ENCODE results near the gene GLG1. TPM values are rescaled to one million over a fixed set of nuclear protein-coding genes. Genes with fewer than 3 reads are reported as not detected.

Gene GLG1
- total RNA-seq, 1 experiment from 2014 or later = 135 TPM

DNA sequence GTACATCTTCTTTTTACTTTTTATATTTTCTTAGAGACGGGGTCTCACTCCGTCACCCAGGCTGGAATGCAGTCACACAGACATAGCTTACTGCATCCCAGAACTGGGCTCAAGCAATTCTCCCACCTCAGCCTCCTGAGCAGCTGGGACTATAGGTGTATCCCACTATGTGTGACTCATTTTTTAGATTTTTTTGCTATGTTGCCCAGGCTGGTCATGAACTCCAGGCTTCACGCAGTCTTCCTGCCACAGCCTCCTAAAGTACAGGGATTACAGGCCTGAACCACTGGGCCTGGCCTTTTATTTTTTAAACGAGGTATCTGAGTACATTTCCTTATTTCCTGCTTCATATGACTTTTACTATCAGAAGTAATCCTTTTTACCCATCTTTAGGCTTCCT lies 48.0 kb downstream of the GLG1 start:
- no peaks in the 10 kb centered on the region for H3K9me3 ChIP-seq (ENCODE audit: control insufficient read depth, low read depth, low read length)
- no peak for DNase-seq
- H4K5ac ChIP-seq (ENCODE audit: insufficient read length, low read depth, low read length) = no peak overlapping the region
- H3K79me1 ChIP-seq (ENCODE audit: insufficient read depth, low read depth, low read length, poor library complexity, severe bottlenecking) = peaks cover 5% of the 10 kb centered on the region
- TF ChIP-seq, protein P1, sequence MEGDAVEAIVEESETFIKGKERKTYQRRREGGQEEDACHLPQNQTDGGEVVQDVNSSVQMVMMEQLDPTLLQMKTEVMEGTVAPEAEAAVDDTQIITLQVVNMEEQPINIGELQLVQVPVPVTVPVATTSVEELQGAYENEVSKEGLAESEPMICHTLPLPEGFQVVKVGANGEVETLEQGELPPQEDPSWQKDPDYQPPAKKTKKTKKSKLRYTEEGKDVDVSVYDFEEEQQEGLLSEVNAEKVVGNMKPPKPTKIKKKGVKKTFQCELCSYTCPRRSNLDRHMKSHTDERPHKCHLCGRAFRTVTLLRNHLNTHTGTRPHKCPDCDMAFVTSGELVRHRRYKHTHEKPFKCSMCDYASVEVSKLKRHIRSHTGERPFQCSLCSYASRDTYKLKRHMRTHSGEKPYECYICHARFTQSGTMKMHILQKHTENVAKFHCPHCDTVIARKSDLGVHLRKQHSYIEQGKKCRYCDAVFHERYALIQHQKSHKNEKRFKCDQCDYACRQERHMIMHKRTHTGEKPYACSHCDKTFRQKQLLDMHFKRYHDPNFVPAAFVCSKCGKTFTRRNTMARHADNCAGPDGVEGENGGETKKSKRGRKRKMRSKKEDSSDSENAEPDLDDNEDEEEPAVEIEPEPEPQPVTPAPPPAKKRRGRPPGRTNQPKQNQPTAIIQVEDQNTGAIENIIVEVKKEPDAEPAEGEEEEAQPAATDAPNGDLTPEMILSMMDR (conservative IDR thresholded peaks at IDR 0.05) = no peak
- H3T11ph ChIP-seq (ENCODE audit: low read length) = no peak overlapping the region
- H3K14ac ChIP-seq (ENCODE audit: insufficient read depth, low read length) = no peak overlapping the region
- H3K4me1 ChIP-seq (ENCODE audit: insufficient read depth, low read length) = 0 out of 2 replicates have a peak, but pooled peaks cover 1% of the 10 kb centered on the region
- H3K23ac ChIP-seq (ENCODE audit: insufficient read length, low read depth, low read length) = no peak overlapping the region
- no peak overlapping the region for H4K8ac ChIP-seq (replicated peaks; ENCODE audit: insufficient read length, low read depth, low read length)
- no peak overlapping the region for H4K91ac ChIP-seq (ENCODE audit: insufficient read length, low read depth, low read length)
- H2BK12ac ChIP-seq (ENCODE audit: insufficient read length, low read depth, low read length) = no peak overlapping the region
- H3K18ac ChIP-seq (ENCODE audit: insufficient read length, low read depth, low read length) = no peak overlapping the region
- no peaks in the 10 kb centered on the region for H3K23me2 ChIP-seq (ENCODE audit: insufficient read length, low read depth, low read length, poor library complexity, severe bottlenecking)
- Mint-ChIP-seq H3K4me3 (no peak overlapping the region), H3K36me3 (ENCODE audit: insufficient read depth in 1 of 3, low read depth in 3 of 3) (peaks cover 0 to 3% (median 2%) of the 10 kb centered on the region in 3 experiments; a peak in 1 of 7 replicates), H3K27ac (peak overlapping the region in 1 of 3 experiments; percentile 86; a peak in 3 of 7 replicates), H3K4me1 (peaks cover 0 to 2% of the 10 kb centered on the region in 2 experiments; a peak in 1 of 4 replicates), H3K27me3 (ENCODE audit: low read depth) (no peaks in the 10 kb centered on the region), H3K9me3 (no peaks in the 10 kb centered on the region)
- H2BK20ac ChIP-seq (ENCODE audit: low read depth, low read length, poor library complexity, severe bottlenecking) = no peak overlapping the region
- H3K4ac ChIP-seq (ENCODE audit: low read depth, low read length) = no peak overlapping the region
- H4K20me1 ChIP-seq (ENCODE audit: control insufficient read depth, insufficient read depth, insufficient read length) = no peaks in the 10 kb centered on the region
- H3K4me2 ChIP-seq (ENCODE audit: insufficient read depth, insufficient read length, low read length) = no peak overlapping the region
- peaks cover 5% of the 10 kb centered on the region; the same call in 1 of the 2 replicates for H3K79me2 ChIP-seq (ENCODE audit: insufficient read depth, low read length)
- WGBS (ENCODE audit: extremely low coverage, insufficient read length, low lambda C conversion rate) = no CpG with 5 or more reads among the region's 4 CpGs
- H2BK15ac ChIP-seq (ENCODE audit: low read depth, low read length) = no peak overlapping the region
- H2BK5ac ChIP-seq (ENCODE audit: insufficient read length, low read length) = no peak overlapping the region
- H3K27me3 ChIP-seq (ENCODE audit: insufficient read depth, low read length) = no peaks in the 10 kb centered on the region
- H3K9ac ChIP-seq (ENCODE audit: extremely low read depth, insufficient read length, low read length) = no peak overlapping the region
- no peak overlapping the region for H3K56ac ChIP-seq (ENCODE audit: insufficient read length, low read depth, low read length)
- no peak overlapping the region for H2BK120ac ChIP-seq (ENCODE audit: low read depth, low read length, poor library complexity, severe bottlenecking)
- no peak overlapping the region for H3K27ac ChIP-seq (ENCODE audit: insufficient read length, low read depth, low read length)
- no peak overlapping the region for H2AFZ ChIP-seq (ENCODE audit: low read length)
- H2AK5ac ChIP-seq (ENCODE audit: insufficient read length, low read length) = no peak overlapping the region

Measured in H9 (cell line).